HG02610 (cell line): ENCODE data around the gene EXT2.

Experiments used
- ATAC-seq: cut with Tn5 transposase; IDR thresholded peaks from one replicate; pipeline ENCODE4 v1.9.1; 2021; ENCODE audit warnings: mild to moderate bottlenecking, moderate library complexity; ENCODE audit not compliant: unreplicated experiment

EXT2 gene

GRCh38 chr11:44159848-44160721 is 64.6 kb downstream of the EXT2 start:
- peak; percentile 70 for ATAC-seq

DNA sequence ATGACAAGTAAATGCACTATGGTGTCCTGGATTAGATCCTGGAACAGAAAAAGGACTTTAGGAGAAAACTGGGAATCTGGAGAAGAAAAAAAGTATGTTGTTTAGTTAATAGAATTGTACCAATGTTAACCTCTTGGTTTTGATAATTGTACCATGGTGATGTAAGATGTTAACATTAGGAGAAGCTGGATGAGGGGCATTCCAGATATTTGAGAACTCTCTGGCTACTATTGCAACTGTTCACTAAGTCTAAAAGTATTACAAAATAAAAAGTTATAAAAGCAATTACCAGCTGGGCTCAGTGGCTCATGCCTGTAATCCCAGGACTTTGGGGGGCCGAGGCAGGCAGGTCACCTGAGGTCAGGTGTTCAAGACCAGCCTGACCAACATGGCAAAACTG is 66.5 kb downstream of the EXT2 start:
- ATAC-seq, result no peak

GRCh38 chr11:44162662-44163061 is 67.2 kb downstream of the EXT2 start:
- ATAC-seq, result no peak

DNA sequence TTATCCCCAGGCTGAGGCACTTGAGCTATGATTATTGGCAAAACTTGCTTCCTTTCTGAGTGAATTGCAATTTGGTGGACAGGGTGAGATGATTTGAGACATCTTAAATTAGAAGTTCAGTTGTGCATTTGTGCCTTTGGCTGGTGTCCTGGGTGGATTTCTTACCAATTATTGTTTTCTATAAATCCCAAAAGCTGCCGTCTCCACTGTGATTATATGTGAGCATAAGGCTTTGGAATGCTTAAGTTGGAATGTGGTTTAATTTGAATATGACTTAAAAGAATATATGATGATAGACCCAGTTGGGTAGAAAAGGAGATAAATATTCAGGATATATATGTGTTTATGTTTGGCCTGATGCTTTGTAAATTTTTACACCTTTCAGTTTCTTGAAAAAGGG is 70.0 kb downstream of the EXT2 start:
- no peak for ATAC-seq

GRCh38 chr11:44167046-44167445 is 71.6 kb downstream of the EXT2 start:
- ATAC-seq, result no peak

DNA sequence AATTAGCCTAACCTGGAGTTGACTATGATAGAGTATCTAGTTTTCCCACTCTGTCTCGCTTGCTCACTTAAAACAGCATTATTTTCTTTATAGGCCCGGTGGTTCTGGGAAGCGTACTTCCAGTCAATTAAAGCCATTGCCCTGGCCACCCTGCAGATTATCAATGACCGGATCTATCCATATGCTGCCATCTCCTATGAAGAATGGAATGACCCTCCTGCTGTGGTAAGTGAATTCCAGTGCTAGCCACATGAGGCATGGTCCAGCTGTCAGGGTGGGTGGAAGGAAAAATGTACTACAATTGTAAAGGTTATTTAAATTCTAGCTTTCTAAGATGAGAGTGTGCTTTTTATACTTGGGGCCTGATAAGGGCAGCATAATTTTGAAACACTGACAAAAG is 76.0 kb downstream of the EXT2 start:
- no peak for ATAC-seq

GRCh38 chr11:44172966-44173365 is 77.5 kb downstream of the EXT2 start:
- no peak for ATAC-seq

DNA sequence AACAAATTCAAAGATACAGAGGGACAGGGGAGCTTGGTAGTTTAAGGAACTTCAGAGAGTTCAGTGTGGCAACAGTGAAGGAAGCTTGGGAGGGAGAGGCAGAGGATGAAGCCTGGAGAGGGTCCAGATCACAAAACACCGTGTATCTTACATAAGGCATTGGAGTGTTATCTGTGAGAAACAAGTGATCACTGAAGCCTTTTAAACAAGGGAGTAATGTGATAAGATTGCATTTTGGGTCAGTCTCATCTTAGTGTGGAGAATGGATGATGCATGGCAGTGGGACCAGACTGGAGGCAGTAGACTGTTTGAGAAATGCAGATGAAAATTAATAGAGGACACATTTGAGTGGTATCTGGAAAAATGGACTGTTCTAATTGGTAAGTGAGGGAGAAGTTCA is 79.4 kb downstream of the EXT2 start:
- no peak for ATAC-seq

DNA sequence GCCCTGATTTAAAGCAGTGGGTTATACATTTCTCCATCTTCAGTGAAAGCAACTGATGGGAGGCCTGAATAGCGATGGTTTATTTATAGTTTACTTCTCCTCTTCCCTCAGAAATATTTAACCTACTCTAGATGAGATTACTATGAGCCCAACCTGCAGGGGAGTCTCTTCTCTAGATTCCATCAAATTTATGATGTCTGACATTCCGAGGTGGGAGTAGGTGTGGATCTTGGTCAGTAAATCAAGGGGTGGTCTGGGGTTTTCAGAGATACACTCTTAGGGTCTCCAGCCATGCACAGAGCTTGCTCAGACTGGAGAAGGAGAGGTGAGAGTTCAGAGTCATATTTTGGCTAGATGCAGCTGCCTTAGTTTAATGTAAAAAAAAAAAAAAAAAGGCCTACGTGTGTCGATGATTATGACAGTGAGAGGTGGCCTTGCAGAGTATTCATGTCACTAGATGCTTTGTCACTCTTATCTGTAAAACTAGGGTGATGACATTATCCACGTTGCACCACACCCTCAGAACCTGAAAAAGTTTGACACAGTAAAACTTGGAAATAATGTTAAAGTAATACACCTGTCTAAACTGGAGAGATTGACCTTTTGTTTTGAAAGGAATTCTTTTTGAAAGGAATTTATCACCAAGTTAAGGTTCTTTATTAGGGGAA is 81.2 kb downstream of the EXT2 start:
- no peak for ATAC-seq

GRCh38 chr11:44177905-44178304 is 82.4 kb downstream of the EXT2 start:
- ATAC-seq, result no peak

DNA sequence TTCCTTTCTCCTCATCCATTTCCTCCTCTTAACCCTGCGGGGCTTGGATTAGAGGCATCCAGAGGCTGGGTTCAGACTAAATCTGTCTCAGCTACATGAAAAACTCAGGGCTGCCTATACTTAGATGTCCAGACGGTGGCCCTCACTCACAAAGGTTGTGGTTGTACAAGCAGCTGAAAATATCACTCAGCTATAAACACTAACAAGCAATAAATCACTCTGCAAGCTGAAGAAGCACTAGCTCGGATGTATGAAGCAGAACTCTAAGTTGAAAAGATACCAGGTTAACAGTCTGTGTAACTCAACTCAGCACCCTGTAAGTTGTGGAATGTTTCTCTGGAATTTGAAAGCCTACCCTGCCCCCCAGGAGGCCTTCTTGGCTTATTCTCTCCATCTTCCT is 82.9 kb downstream of the EXT2 start:
- no peak for ATAC-seq

- no peak for ATAC-seq
Measured at GRCh38 chr11:44179173-44179572, 83.7 kb downstream of the EXT2 start.

- no peak for ATAC-seq
Measured at GRCh38 chr11:44180107-44180506, 84.6 kb downstream of the EXT2 start.

- no peak for ATAC-seq
Measured at GRCh38 chr11:44185522-44185921, 90.0 kb downstream of the EXT2 start.

GRCh38 chr11:44186321-44186930 is 90.9 kb downstream of the EXT2 start:
- no peak for ATAC-seq

DNA sequence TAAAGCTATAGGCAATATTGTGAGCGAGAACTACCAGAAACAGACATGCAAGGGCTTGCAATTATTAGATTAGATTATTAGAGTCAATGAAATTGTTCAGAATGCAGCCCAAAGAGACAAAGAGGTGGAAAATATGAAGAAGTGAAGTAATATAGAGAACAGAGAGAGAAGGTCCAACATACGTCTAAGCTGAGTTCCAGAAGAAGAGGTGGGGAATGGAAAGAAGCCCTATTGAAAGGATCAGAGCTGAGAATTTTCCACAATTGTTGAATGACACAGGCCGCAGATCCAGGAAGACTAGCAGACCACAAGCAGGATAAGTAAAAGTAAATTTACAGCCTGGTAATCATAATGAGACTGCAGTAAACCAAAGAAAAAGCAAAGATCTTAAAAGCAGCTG is 93.2 kb downstream of the EXT2 start:
- ATAC-seq, result no peak

DNA sequence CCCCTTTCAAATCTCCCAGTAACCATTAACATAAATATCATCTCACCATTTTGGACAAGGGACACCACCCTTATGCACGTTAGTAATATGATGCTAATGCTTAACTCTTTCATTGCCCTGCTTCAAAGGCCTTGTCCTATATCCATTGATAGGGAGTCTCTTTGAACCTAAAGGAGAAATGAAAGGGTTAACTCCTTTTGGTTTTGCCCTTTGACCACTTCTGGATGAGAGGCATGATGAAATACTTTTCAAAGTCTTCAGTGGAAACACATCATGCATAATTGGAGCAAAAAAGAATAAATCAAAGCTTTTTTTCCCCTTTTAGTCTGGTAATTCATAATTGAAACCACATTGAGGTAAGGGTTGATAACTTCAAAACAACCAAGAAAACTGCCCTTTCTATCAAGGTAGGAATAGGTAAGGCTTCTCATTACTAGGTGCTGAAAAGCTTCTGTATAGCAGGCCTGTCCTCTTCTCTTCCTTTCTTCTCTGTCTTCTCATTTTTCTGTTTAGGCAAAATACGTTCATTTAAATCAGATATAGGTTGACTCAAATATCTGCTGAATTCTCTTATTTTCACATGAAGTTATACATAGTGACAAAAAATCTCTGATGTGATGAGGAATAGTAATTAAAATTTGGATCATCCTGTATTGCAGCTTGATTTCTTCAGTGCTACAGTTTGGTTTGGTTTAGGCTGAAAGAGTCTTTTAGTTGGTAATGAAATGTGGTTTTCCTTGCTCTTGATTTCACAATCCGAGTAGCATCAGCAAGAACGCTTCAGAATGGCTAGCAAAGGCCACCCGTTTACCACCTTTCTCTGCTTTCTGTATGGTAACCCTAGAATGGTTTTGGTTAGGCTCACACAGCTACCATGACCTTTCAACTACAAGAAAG is 94.8 kb downstream of the EXT2 start:
- ATAC-seq, result no peak

GRCh38 chr11:44190883-44191230 is 95.4 kb downstream of the EXT2 start:
- ATAC-seq, result no peak

DNA sequence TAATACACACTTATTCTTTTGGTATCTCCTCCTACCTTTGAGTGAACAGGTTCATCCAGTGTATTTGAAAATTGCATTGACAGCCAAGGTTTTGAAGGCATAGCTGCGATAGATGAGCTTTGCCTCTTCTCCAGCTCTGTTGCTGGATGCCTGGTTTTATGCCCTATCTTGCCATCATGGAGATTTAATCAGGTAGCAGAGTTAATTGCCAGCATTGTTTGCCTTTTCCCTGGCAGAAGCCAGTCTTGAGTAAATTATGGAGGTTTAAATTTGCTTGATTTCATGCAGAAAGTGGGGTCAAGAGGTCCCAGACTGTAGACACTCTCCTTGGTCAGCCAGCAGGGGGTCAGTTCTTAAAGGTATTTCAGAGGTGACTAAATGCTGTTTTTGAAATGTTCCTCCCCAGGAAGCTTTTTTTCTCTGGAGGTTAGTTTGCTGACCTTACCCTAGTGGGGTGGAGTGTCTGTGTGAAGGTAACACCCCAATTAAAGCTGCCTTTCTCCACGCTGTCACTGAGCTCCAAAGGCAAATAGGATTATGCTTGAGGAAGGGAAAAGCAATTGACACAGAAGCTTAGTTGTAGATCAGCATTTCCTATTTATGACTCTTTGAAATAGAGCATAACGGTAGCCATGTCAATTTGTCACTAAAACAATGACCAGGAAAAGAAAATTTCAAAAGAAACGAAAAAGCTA is 96.0 kb downstream of the EXT2 start:
- no peak for ATAC-seq

DNA sequence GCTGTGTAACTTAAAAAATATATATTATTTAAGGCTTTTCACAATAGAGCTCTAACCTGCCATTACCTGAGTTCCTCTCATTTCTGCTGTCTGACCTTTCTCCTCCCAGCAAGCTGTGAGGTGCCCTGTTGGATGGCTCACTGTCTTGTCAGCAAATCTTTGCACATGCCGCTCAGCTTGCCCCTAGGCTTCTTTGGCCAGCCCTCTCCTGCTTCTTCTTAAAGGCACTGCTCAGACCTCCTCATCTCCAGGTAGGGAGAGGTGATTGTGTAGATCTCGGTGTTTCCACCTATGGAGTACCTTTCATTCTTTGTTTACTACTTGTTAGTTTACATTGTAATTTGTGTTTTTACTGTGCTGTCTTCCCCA is 96.5 kb downstream of the EXT2 start:
- no peak for ATAC-seq
